GM13977 (cell line): ENCODE results near the gene ADAMTS12.
"Not testable (repeated sequence)": the region's sequence is repeated elsewhere in the genome, so short reads cannot be mapped to it uniquely, and the experiment has no call there.

Experiments
- DNase-seq: peaks from one replicate; pipeline ENCODE4 v3.0.0; 2012; ENCODE audit warnings: low spot score
- CTCF ChIP-seq: IDR thresholded peaks from 2 replicates; pipeline ENCODE4 v1.5.1; 2012; ENCODE audit warnings: mild to moderate bottlenecking, control low read depth; ENCODE audit not compliant: insufficient read depth; ENCODE audit errors: extremely low read depth, missing control alignments
- in situ Hi-C: fragments of 300-500 bp; cut with MboI; formaldehyde crosslinking; loops from one replicate; pipeline ENCODE4 v1.12.0; 2022; ENCODE audit warnings: low sequenced_read_pairs, low pct_unique_long_range_greater_than_20kb, mixed read lengths, inconsistent platforms; ENCODE audit not compliant: unreplicated experiment

The ADAMTS12 gene

GRCh38 chr5:33523208-33523771, 368.5 kb downstream of the ADAMTS12 start:
- TF ChIP-seq CTCF: no peak
- DNase-seq: no peak
- in situ Hi-C loops: no loop called here

DNA sequence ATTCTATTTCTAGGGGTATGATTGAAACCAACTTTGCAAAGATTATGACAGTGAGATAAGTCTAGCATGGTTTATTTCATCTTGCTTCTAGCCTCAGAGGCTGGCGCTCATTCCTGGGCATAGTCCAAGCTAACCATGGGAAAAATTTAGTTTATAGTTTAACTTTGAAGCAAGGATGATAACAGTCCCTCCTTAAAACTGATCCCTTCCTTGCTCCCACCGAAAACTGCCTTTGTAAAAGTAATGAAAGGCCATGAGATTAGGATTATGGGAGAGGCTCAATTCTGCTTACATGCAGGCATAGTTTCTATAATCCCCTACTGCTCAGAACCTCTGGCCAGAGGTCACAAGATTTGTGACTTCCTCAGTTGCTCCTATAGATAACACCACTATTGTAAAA, 375.4 kb downstream of the ADAMTS12 start:
- no peak for TF ChIP-seq CTCF
- DNase-seq: no peak
- in situ Hi-C loops: no loop called here

- DNase-seq, in situ Hi-C loops: not testable (repeated sequence)
These were observed 376.4 kb downstream of the ADAMTS12 start for GRCh38 chr5:33515366-33515765.

GRCh38 chr5:33513462-33514185, 378.2 kb downstream of the ADAMTS12 start:
- in situ Hi-C loops: no loop called here
- TF ChIP-seq CTCF: no peak
- no peak for DNase-seq

DNA sequence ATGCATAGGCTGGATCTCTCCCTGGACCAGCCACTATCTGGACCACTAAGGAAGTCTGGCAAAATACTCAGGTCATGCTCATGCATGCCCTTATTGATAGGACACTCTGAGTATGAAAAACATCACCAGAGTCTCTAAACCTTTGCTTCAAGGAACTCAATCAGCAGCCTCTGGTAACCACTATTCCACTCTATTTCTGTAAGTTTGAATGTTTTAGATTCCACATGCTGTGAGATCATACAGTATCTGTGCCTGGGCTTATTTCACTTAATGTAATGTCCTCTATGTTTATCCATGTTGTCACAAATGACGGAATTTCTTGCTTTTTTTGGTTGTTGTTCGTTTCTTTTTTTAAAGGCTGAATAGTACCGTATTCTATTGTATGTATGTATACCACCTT, 382.8 kb downstream of the ADAMTS12 start:
- no peak for DNase-seq
- in situ Hi-C loops: no loop called here
- no peak for TF ChIP-seq CTCF

GRCh38 chr5:33507426-33507825, 384.4 kb downstream of the ADAMTS12 start:
- in situ Hi-C loops: no loop called here
- DNase-seq: no peak
- TF ChIP-seq CTCF: no peak

DNA sequence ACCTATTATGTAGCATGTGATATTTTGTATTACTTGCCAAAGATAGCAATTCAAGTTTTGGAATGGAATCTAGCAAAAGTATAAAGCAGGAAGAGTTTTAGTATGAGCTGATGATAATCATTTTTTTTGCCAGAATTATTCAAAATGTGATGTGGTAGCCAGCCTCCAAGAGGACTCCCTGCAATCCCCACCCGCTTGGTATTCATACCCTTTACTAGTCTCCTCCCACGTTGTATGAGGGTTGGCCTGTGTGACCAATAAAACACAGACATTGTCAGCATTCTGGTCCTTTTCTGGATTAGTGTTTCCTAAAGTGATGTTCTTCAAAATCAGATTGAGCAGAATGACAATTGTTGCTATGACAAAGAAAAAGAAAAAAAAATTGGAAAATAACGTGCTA, 387.2 kb downstream of the ADAMTS12 start:
- no peak for TF ChIP-seq CTCF
- in situ Hi-C loops: no loop called here
- DNase-seq: no peak
